ENCODE data around the gene HIF3A.

DNA sequence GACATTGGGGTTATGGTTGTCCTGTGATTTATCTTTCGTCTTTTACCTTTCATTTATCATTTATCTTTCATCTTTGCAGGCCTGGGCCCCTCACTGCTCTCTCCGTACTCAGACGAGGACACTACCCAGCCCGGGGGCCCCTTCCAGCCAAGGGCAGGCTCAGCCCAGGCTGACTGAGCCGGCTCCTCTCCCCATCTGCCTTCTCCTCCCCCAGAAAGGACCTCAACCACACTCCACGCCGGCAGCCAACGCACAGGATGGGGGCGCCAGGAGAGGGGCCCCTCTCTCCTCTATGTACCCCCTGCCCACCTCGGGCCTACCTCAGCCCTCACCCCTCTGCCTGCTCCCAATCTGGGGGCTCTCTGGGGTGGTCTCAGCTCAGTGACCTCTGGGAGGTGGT, 42.6 kb downstream of the HIF3A start:
- TF ChIP-seq, protein P1, sequence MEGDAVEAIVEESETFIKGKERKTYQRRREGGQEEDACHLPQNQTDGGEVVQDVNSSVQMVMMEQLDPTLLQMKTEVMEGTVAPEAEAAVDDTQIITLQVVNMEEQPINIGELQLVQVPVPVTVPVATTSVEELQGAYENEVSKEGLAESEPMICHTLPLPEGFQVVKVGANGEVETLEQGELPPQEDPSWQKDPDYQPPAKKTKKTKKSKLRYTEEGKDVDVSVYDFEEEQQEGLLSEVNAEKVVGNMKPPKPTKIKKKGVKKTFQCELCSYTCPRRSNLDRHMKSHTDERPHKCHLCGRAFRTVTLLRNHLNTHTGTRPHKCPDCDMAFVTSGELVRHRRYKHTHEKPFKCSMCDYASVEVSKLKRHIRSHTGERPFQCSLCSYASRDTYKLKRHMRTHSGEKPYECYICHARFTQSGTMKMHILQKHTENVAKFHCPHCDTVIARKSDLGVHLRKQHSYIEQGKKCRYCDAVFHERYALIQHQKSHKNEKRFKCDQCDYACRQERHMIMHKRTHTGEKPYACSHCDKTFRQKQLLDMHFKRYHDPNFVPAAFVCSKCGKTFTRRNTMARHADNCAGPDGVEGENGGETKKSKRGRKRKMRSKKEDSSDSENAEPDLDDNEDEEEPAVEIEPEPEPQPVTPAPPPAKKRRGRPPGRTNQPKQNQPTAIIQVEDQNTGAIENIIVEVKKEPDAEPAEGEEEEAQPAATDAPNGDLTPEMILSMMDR (IDR thresholded peaks at IDR 0.05; ENCODE audit: extremely low read depth in 1 of 2, insufficient read depth in 1 of 2, low read depth in 1 of 2, low read length in 2 of 2): no peak
- no peak for TF ChIP-seq EZH2 (IDR thresholded peaks at IDR 0.05; ENCODE audit: borderline replicate concordance, low read depth, low read length, severe bottlenecking)
